H1 (cell line): Measurements from ENCODE around the gene TDRD3. TPM values are rescaled to one million over a fixed set of nuclear protein-coding genes. Genes with fewer than 3 reads are reported as not detected.

Experiments used
- CTCF ChIA-PET: fragments of 300-600 bp; sonication (Branson Sonifier 250); formaldehyde crosslinking; loops from one replicate; lab custom pipeline; 2021; ENCODE audit not compliant: partially characterized antibody; lab: Charles Lee
- POLR2A ChIA-PET: fragments of 300-600 bp; sonication (Branson Sonifier 250); formaldehyde crosslinking; loops from one replicate; lab custom pipeline; 2021; ENCODE audit warnings: inconsistent platforms; ENCODE audit not compliant: partially characterized antibody; lab: Charles Lee
- DNase-seq, 2 experiments: peaks; one replicate each; pipeline versions ENCODE4 v3.0.0 to v3.0.0-alpha.2; 2010 to 2022; ENCODE audit warnings: low spot score in 2 of 2, low read depth in 1 of 2, mixed read lengths in 1 of 2
- FAIRE-seq: peaks from 2 replicates; lab custom pipeline; 2011; peaks lifted over from hg19 to GRCh38; lab: Jason Lieb, UNC
- H2AFZ ChIP-seq: 2 replicates; pipeline ENCODE4 v1.8.1; 2012; ENCODE audit warnings: low read length, inconsistent platforms
- H2AK5ac ChIP-seq: 2 replicates; pipeline ENCODE4 v1.6.1; 2013; ENCODE audit warnings: low read depth, low read length
- H2BK120ac ChIP-seq: replicated peaks from 2 replicates; pipeline ENCODE3; 2013; ENCODE audit warnings: low read depth, low read length, inconsistent platforms
- H2BK12ac ChIP-seq: 2 replicates; pipeline ENCODE4 v1.6.1; 2013; ENCODE audit warnings: low read depth, low read length
- H2BK15ac ChIP-seq: 2 replicates; pipeline ENCODE4 v1.6.1; 2013; ENCODE audit warnings: low read length
- H2BK20ac ChIP-seq: 2 replicates; pipeline ENCODE4 v1.6.1; 2013; ENCODE audit warnings: low read length
- H2BK5ac ChIP-seq: 2 replicates; pipeline ENCODE4 v1.6.1; 2013; ENCODE audit warnings: low read depth, low read length
- H3K14ac ChIP-seq: 2 replicates; pipeline ENCODE4 v1.6.1; 2013; ENCODE audit warnings: inconsistent platforms; ENCODE audit not compliant: insufficient read length
- H3K18ac ChIP-seq: 2 replicates; pipeline ENCODE4 v1.6.1; 2013; ENCODE audit warnings: low read length; ENCODE audit errors: extremely low read depth
- H3K23ac ChIP-seq: 2 replicates; pipeline ENCODE4 v1.6.1; 2013; ENCODE audit warnings: inconsistent platforms; ENCODE audit not compliant: insufficient read length
- H3K23me2 ChIP-seq: 2 replicates; pipeline ENCODE4 v1.6.1; 2013; ENCODE audit warnings: low read depth, low read length
- H3K27ac ChIP-seq: 2 replicates; pipeline ENCODE4 v1.6.1; 2011; ENCODE audit warnings: low read depth, low read length, inconsistent platforms
- H3K27me3 ChIP-seq, 4 experiments: replicated peaks in 1 of 4; 1 replicate in 1 of 4; 2 replicates in 3 of 4; pipeline versions ENCODE4 v1.6.1 to v1.8.1; 2011 to 2013; ENCODE audit warnings: low read length in 3 of 4, mild to moderate bottlenecking in 3 of 4, inconsistent platforms in 2 of 4, mixed read lengths in 2 of 4, moderate library complexity in 1 of 4; ENCODE audit not compliant: control insufficient read depth in 3 of 4, insufficient read depth in 3 of 4; ENCODE audit errors: extremely low read depth in 1 of 4
- H3K36me3 ChIP-seq, 4 experiments: 2 replicates each; pipeline versions ENCODE4 v1.6.1 to v1.8.1; 2011 to 2013; ENCODE audit warnings: mild to moderate bottlenecking in 4 of 4, low read length in 3 of 4, moderate library complexity in 2 of 4, control low read depth in 1 of 4, inconsistent platforms in 1 of 4; ENCODE audit not compliant: insufficient read depth in 4 of 4, control insufficient read depth in 2 of 4
- H3K4ac ChIP-seq: replicated peaks from 2 replicates; pipeline ENCODE3; 2013; ENCODE audit warnings: low read length, low read depth, mixed read lengths, inconsistent platforms; ENCODE audit not compliant: insufficient read length
- H3K4me1 ChIP-seq, 4 experiments: replicated peaks in 1 of 4; 1 replicate in 1 of 4; 2 replicates in 3 of 4; pipeline versions ENCODE4 v1.6.1 to v1.8.1; 2011 to 2013; ENCODE audit warnings: low read length in 3 of 4, inconsistent platforms in 2 of 4, mixed read lengths in 1 of 4; ENCODE audit not compliant: insufficient read depth in 4 of 4, control insufficient read depth in 3 of 4
- H3K4me2 ChIP-seq, 2 experiments: 2 replicates each; pipeline versions ENCODE4 v1.6.1 to v1.8.1; 2011 to 2013; ENCODE audit warnings: low read depth in 2 of 2, low read length in 2 of 2, control low read depth in 1 of 2, inconsistent platforms in 1 of 2, mild to moderate bottlenecking in 1 of 2; ENCODE audit not compliant: insufficient read depth in 1 of 2
- H3K4me3 ChIP-seq, 4 experiments: fragments of 200-600, 300-600 bp in 1 of 4; sonication (generic), shearing (Covaris generic), sonication (Bioruptor Twin) in 1 of 4; 2 replicates each; pipeline versions ENCODE4 v1.5.1 to v1.8.1; 2011 to 2016; ENCODE audit warnings: low read length in 4 of 4, low read depth in 3 of 4, control low read depth in 2 of 4, inconsistent platforms in 2 of 4, mild to moderate bottlenecking in 2 of 4, mixed read lengths in 1 of 4, moderate library complexity in 1 of 4; ENCODE audit not compliant: insufficient read depth in 2 of 4; ENCODE audit errors: extremely low read depth in 1 of 4
- H3K56ac ChIP-seq: replicated peaks from 2 replicates; pipeline ENCODE3; 2013; ENCODE audit warnings: low read depth, mild to moderate bottlenecking, mixed read lengths, low read length, inconsistent platforms; ENCODE audit not compliant: insufficient read length
- H3K79me1 ChIP-seq: 2 replicates; pipeline ENCODE4 v1.6.1; 2013; ENCODE audit warnings: low read depth, low read length, control low read depth
- H3K79me2 ChIP-seq, 2 experiments: 2 replicates each; pipeline versions ENCODE4 v1.6.1 to v1.8.1; 2012 to 2013; ENCODE audit warnings: low read length in 2 of 2, mild to moderate bottlenecking in 2 of 2, inconsistent platforms in 1 of 2; ENCODE audit not compliant: insufficient read depth in 2 of 2, control insufficient read depth in 1 of 2
- H3K9ac ChIP-seq, 4 experiments: replicated peaks in 1 of 4; 1 replicate in 1 of 4; 2 replicates in 3 of 4; pipeline versions ENCODE4 v1.6.1 to v1.8.1; 2011 to 2013; ENCODE audit warnings: low read depth in 3 of 4, low read length in 3 of 4, control low read depth in 2 of 4, mild to moderate bottlenecking in 2 of 4, moderate library complexity in 2 of 4, inconsistent platforms in 1 of 4; ENCODE audit errors: extremely low read depth in 1 of 4
- H3K9me3 ChIP-seq, 2 experiments: 2 replicates each; pipeline versions ENCODE4 v1.6.1 to v1.8.1; 2012 to 2013; ENCODE audit warnings: mild to moderate bottlenecking in 2 of 2, moderate library complexity in 2 of 2, control low read depth in 1 of 2, inconsistent platforms in 1 of 2, low read depth in 1 of 2, low read length in 1 of 2, mixed read lengths in 1 of 2; ENCODE audit not compliant: insufficient read depth in 2 of 2
- H4K20me1 ChIP-seq, 2 experiments: replicated peaks in 1 of 2; 2 replicates each; pipeline versions ENCODE3 to v1.8.1; 2011 to 2013; ENCODE audit warnings: inconsistent platforms in 2 of 2, low read length in 2 of 2, mild to moderate bottlenecking in 1 of 2; ENCODE audit not compliant: insufficient read depth in 2 of 2, control insufficient read depth in 1 of 2
- H4K5ac ChIP-seq: 2 replicates; pipeline ENCODE4 v1.6.1; 2013; ENCODE audit warnings: low read length, low read depth, mixed read lengths, inconsistent platforms; ENCODE audit not compliant: insufficient read length
- H4K8ac ChIP-seq: 2 replicates; pipeline ENCODE4 v1.8.0; 2013; ENCODE audit warnings: mild to moderate bottlenecking, moderate library complexity, low read length, inconsistent platforms; ENCODE audit not compliant: insufficient read depth; ENCODE audit errors: extremely low read depth
- H4K91ac ChIP-seq: replicated peaks from 2 replicates; pipeline ENCODE3; 2013; ENCODE audit warnings: low read length, mixed read lengths, inconsistent platforms; ENCODE audit not compliant: insufficient read length
- CTCF ChIP-seq, 3 experiments: IDR thresholded peaks; 1 replicate in 2 of 3; 2 replicates in 1 of 3; pipeline versions ENCODE4 v1.5.1 to v1.6.1; 2011; ENCODE audit warnings: low read length in 3 of 3, mild to moderate bottlenecking in 3 of 3, inconsistent platforms in 2 of 3, low read depth in 1 of 3, moderate library complexity in 1 of 3; ENCODE audit not compliant: insufficient read depth in 1 of 3; ENCODE audit errors: control extremely low read depth in 1 of 3
- RBBP5 ChIP-seq: IDR thresholded peaks from 2 replicates; pipeline ENCODE4 v1.7.1; 2012; ENCODE audit warnings: low read depth, mild to moderate bottlenecking, inconsistent platforms, low read length, moderate library complexity, borderline replicate concordance
- WGBS, 2 experiments: shearing (Covaris generic) in 1 of 2; methylation state at CpG; one replicate each; pipeline versions ENCODE4 v1.1.6 to v1.1.7; 2013 to 2015; ENCODE audit warnings: low lambda C conversion rate in 2 of 2, mixed read lengths in 2 of 2, inconsistent platforms in 1 of 2, low coverage in 1 of 2, missing lambda C conversion rate in 1 of 2; ENCODE audit not compliant: insufficient replicate concordance in 2 of 2, insufficient coverage in 1 of 2, insufficient read length in 1 of 2; ENCODE audit errors: extremely low coverage in 1 of 2, missing lambda C conversion rate in 1 of 2; 5-methylcytosine and 5-hydroxymethylcytosine counted together
- polyA plus RNA-seq, 7 experiments: library from polyadenylated mRNA; depleted of rRNA in 3 of 7; stranded (reverse) in 5 of 7; unstranded in 2 of 7; fragments of >200 nt in 5 of 7; fragments of 200-250 nt in 2 of 7; gene quantifications; 1 replicate in 5 of 7; 2 replicates in 1 of 7; 4 replicates in 1 of 7; pipeline versions ENCODE4 v1.2.1 to v1.2.3, GENCODE V29; 2011 to 2013; ENCODE audit warnings: missing spikeins in 2 of 7, mixed read lengths in 2 of 7
- total RNA-seq: library from RNA; stranded (reverse); fragmentation: NEBNext Ultra II Directional; extraction: Animal tissue kit (Norgen Biotek cat#: 25700); gene quantifications from 2 replicates; pipeline ENCODE4 v1.2.1, GENCODE V29; 2021

TDRD3 gene
- total and polyA plus RNA-seq, 2 of the 8 experiments (the other 6 are each of a cell fraction or from before 2014, with no cell fraction given), result 2.5 to 14.7 TPM

GRCh38 chr13:60379837-60380565, 17.0 kb upstream of the TDRD3 start:
- no peak for TF ChIP-seq RBBP5
- TF ChIP-seq CTCF (IDR thresholded peaks at IDR 0.05; ENCODE audit: control extremely low read depth in 1 of 3, insufficient read depth in 1 of 3, low read depth in 1 of 3, low read length in 3 of 3), result peak in 1 of 3 experiments; percentile 53; a peak in 1 of 4 replicates
- 87% methylated on average over 3 of the region's 3 CpGs; no CpG with 5 or more reads in 1 of the 2 experiments for WGBS, 2 experiments

More at GRCh38 chr13:60379837-60380565, 17.0 kb upstream of the TDRD3 start:
- Histone ChIP-seq H2AFZ (no peak overlapping the region), H2BK15ac (no peak overlapping the region), H3K27ac (no peak overlapping the region), H3K56ac (no peak overlapping the region), H4K8ac (no peak overlapping the region), H2BK5ac (no peak overlapping the region), H2AK5ac (no peak overlapping the region), H3K9me3 (no peaks in the 10 kb centered on the region), H3K23ac (no peak overlapping the region), H2BK20ac (no peak overlapping the region), H2BK12ac (no peak overlapping the region), H3K23me2 (no peaks in the 10 kb centered on the region), H4K20me1 (no peaks in the 10 kb centered on the region), H4K91ac (no peak overlapping the region), H3K79me2 (no peaks in the 10 kb centered on the region), H3K4me3 (no peak overlapping the region), H3K18ac (no peak overlapping the region), H3K9ac (no peak overlapping the region), H2BK120ac (no peak overlapping the region), H3K4me1 (no peaks in the 10 kb centered on the region), H3K27me3 (no peaks in the 10 kb centered on the region), H4K5ac (no peak overlapping the region), H3K14ac (no peak overlapping the region), H3K36me3 (no peaks in the 10 kb centered on the region), H3K79me1 (no peaks in the 10 kb centered on the region), H3K4ac (no peak overlapping the region), H3K4me2 (no peak overlapping the region)
- DNase-seq (no peak), FAIRE-seq (no peak)
- CTCF ChIA-PET, result interaction anchor here (0.6 to 3.4 kb wide), 12 partner anchors 10 to 115 kb away, joined by 3 to 27 read pairs (median 3); partner anchors contain the start of gene TDRD3
- POLR2A ChIA-PET, result no interaction called here
